HepG2 (cell line): ENCODE measurements around the gene NTSR2. TPM values are rescaled to one million over a fixed set of nuclear protein-coding genes. Genes with fewer than 3 reads are reported as not detected.

Experiments used
- CBX1 ChIP-seq: IDR thresholded peaks from one replicate; pipeline ENCODE4 v1.6.1; 2016; ENCODE audit warnings: antibody characterized with exemption, low read depth
- HINFP ChIP-seq: sonication (generic); formaldehyde crosslinking; IDR thresholded peaks from 2 replicates; pipeline ENCODE4 v1.4.0; 2020; ENCODE audit warnings: low read depth, mild to moderate bottlenecking, missing genetic modification reagents
- MYPOP ChIP-seq: sonication (generic); formaldehyde crosslinking; IDR thresholded peaks from 2 replicates; pipeline ENCODE4 v1.8.1; 2023; ENCODE audit warnings: mild to moderate bottlenecking, moderate library complexity, missing genetic modification reagents
- SP4 ChIP-seq: sonication (generic); formaldehyde crosslinking; IDR thresholded peaks from 2 replicates; pipeline ENCODE4 v1.8.1; 2023; ENCODE audit warnings: mild to moderate bottlenecking, missing genetic modification reagents
- ZBTB26 ChIP-seq: IDR thresholded peaks from 2 replicates; pipeline ENCODE4 v1.6.1; 2016; ENCODE audit warnings: missing compliant biosample characterization, missing genetic modification reagents, borderline replicate concordance
- ZBTB33 ChIP-seq: sonication (generic); formaldehyde crosslinking; IDR thresholded peaks from 2 replicates; pipeline ENCODE4 v1.4.0; 2020; ENCODE audit warnings: missing genetic modification reagents
- ZNF639 ChIP-seq: conservative IDR thresholded peaks from 2 replicates; pipeline ENCODE4 v1.6.1; 2018; ENCODE audit warnings: missing genetic modification reagents
- ZNF644 ChIP-seq: IDR thresholded peaks from 2 replicates; pipeline ENCODE4 v1.6.1; 2016; ENCODE audit warnings: low read depth
- ZNF841 ChIP-seq: sonication (generic); formaldehyde crosslinking; IDR thresholded peaks from 2 replicates; pipeline ENCODE4 v1.8.1; 2023; ENCODE audit warnings: missing genetic modification reagents, borderline replicate concordance
- ZSCAN25 ChIP-seq: sonication (generic); formaldehyde crosslinking; IDR thresholded peaks from 2 replicates; pipeline ENCODE4 v1.8.0; 2022; ENCODE audit warnings: mild to moderate bottlenecking, missing genetic modification reagents
- polyA plus RNA-seq, 8 experiments: library from polyadenylated mRNA; depleted of rRNA in 3 of 8; stranded (reverse) in 7 of 8; unstranded in 1 of 8; fragments of >200 nt; fragmentation: Illumina TruSeq in 4 of 8; extraction: Trizol in 4 of 8; gene quantifications; 2 replicates each; pipeline versions ENCODE4 v1.2.1 to v1.2.3, GENCODE V29; 2011 to 2016; ENCODE audit warnings: low read depth in 4 of 8, missing spikeins in 1 of 8, mixed read lengths in 1 of 8; ENCODE audit not compliant: insufficient read depth in 1 of 8
- total RNA-seq, 5 experiments: library from RNA; depleted of rRNA; stranded (reverse); fragments of >200 nt; fragmentation: Illumina TruSeq; extraction: Trizol; gene quantifications; 2 replicates each; pipeline ENCODE4 v1.2.3, GENCODE V29; 2016; ENCODE audit warnings: low read depth in 1 of 5
- TF ChIP-seq, protein P1 (sequence below): sonication (generic); formaldehyde crosslinking; IDR thresholded peaks from 2 replicates; pipeline ENCODE4 v1.8.0; 2022; ENCODE audit warnings: mild to moderate bottlenecking, missing genetic modification reagents
- TF ChIP-seq, protein P2 (sequence below): sonication (generic); formaldehyde crosslinking; IDR thresholded peaks from 2 replicates; pipeline ENCODE4 v1.5.0; 2020; ENCODE audit warnings: mild to moderate bottlenecking, missing genetic modification reagents, moderate library complexity
- TF ChIP-seq, protein P3 (sequence below): sonication (generic); formaldehyde crosslinking; IDR thresholded peaks from 2 replicates; pipeline ENCODE4 v1.9.0; 2022; ENCODE audit warnings: missing genetic modification reagents, mild to moderate bottlenecking, borderline replicate concordance
- TF ChIP-seq, protein P4 (sequence below): sonication (generic); formaldehyde crosslinking; IDR thresholded peaks from 2 replicates; pipeline ENCODE4 v1.5.0; 2020; ENCODE audit warnings: missing genetic modification reagents

Gene NTSR2
- total and polyA plus RNA-seq, 2 of the 13 experiments (the other 11 are each of a cell fraction or from before 2014, with no cell fraction given), result not detected

- TF ChIP-seq ZNF639 (CRISPR knock-in tag) (no peak), ZNF841 (CRISPR knock-in tag) (no peak), SP4 (no peak), ZBTB26 (CRISPR knock-in tag) (no peak), CBX1 (no peak), HINFP (CRISPR knock-in tag) (no peak), ZBTB33 (no peak), MYPOP (CRISPR knock-in tag) (no peak), ZSCAN25 (CRISPR knock-in tag) (no peak), ZNF644 (CRISPR knock-in tag) (no peak)
- TF ChIP-seq, protein P1, sequence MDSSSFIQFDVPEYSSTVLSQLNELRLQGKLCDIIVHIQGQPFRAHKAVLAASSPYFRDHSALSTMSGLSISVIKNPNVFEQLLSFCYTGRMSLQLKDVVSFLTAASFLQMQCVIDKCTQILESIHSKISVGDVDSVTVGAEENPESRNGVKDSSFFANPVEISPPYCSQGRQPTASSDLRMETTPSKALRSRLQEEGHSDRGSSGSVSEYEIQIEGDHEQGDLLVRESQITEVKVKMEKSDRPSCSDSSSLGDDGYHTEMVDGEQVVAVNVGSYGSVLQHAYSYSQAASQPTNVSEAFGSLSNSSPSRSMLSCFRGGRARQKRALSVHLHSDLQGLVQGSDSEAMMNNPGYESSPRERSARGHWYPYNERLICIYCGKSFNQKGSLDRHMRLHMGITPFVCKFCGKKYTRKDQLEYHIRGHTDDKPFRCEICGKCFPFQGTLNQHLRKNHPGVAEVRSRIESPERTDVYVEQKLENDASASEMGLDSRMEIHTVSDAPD (CRISPR knock-in tag), result no peak
- TF ChIP-seq, protein P2, sequence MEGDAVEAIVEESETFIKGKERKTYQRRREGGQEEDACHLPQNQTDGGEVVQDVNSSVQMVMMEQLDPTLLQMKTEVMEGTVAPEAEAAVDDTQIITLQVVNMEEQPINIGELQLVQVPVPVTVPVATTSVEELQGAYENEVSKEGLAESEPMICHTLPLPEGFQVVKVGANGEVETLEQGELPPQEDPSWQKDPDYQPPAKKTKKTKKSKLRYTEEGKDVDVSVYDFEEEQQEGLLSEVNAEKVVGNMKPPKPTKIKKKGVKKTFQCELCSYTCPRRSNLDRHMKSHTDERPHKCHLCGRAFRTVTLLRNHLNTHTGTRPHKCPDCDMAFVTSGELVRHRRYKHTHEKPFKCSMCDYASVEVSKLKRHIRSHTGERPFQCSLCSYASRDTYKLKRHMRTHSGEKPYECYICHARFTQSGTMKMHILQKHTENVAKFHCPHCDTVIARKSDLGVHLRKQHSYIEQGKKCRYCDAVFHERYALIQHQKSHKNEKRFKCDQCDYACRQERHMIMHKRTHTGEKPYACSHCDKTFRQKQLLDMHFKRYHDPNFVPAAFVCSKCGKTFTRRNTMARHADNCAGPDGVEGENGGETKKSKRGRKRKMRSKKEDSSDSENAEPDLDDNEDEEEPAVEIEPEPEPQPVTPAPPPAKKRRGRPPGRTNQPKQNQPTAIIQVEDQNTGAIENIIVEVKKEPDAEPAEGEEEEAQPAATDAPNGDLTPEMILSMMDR (CRISPR knock-in tag), result no peak
- TF ChIP-seq, protein P3, sequence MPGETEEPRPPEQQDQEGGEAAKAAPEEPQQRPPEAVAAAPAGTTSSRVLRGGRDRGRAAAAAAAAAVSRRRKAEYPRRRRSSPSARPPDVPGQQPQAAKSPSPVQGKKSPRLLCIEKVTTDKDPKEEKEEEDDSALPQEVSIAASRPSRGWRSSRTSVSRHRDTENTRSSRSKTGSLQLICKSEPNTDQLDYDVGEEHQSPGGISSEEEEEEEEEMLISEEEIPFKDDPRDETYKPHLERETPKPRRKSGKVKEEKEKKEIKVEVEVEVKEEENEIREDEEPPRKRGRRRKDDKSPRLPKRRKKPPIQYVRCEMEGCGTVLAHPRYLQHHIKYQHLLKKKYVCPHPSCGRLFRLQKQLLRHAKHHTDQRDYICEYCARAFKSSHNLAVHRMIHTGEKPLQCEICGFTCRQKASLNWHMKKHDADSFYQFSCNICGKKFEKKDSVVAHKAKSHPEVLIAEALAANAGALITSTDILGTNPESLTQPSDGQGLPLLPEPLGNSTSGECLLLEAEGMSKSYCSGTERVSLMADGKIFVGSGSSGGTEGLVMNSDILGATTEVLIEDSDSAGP, result no peak
- TF ChIP-seq, protein P4, sequence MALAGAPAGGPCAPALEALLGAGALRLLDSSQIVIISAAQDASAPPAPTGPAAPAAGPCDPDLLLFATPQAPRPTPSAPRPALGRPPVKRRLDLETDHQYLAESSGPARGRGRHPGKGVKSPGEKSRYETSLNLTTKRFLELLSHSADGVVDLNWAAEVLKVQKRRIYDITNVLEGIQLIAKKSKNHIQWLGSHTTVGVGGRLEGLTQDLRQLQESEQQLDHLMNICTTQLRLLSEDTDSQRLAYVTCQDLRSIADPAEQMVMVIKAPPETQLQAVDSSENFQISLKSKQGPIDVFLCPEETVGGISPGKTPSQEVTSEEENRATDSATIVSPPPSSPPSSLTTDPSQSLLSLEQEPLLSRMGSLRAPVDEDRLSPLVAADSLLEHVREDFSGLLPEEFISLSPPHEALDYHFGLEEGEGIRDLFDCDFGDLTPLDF (CRISPR knock-in tag), result no peak
Observed at GRCh38 chr2:11656671-11657101, 13.3 kb downstream of the NTSR2 start (continued).
